ENCODE results near the gene RPL27A. TPM values are rescaled to one million over a fixed set of nuclear protein-coding genes. Genes with fewer than 3 reads are reported as not detected.

RPL27A gene
- total RNA-seq, 4 donors from 2014 or later = 462 to 843 (median 770) TPM

DNA sequence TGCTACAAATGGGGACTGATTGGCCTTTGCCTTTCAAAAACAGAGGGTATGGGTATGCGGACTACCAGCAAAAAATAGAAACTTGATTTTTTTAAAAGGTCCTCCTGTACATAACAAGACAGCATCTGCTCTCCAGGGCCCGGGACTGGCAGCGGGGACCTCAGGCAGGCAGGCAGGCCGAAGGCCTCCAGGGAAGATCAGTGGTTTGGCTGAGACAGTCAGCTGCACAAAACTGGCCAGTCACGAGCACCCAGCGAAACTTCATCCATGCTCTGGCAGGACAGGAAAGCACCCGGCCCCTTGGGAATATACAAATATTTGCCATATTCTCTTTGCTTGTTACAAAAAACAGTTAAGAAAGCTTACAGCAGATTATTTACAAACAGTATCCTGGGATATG, 11.0 kb downstream of the RPL27A start:
- in situ Hi-C loops (cut with MboI; ENCODE audit: low pct_ligation_motif_present in 1 of 4, low pct_unique_long_range_greater_than_20kb in 1 of 4, low sequenced_read_pairs in 3 of 4) (loop anchor here in 3 of 4 donors (25.0 kb wide), 1 partner anchor 269 kb away; the partner anchor contains the start of gene TMEM9B (in 3 of the 3)), intact Hi-C loops (cut with DNase I; ENCODE audit: low total_unique reads) (no loop called here)
- Histone ChIP-seq H3K9me3 (no peaks in the 10 kb centered on the region), H3K27ac (no peak overlapping the region), H3K4me3 (no peak overlapping the region), H3K27me3 (no peaks in the 10 kb centered on the region), H3K4me1 (peaks cover 0 to 11% (median 5%) of the 10 kb centered on the region in 4 donors), H3K36me3 (peaks cover 0 to 48% (median 22%) of the 10 kb centered on the region in 4 donors)
- WGBS, 2 donors (ENCODE audit: low coverage in 1 of 2) = 86 to 89% methylated on average over 4 to 7 of the region's 7 CpGs
- no peak for TF ChIP-seq EP300 (IDR thresholded peaks at IDR 0.05; ENCODE audit: low read depth)
- no peak for TF ChIP-seq POLR2A (IDR thresholded peaks at IDR 0.05)
- TF ChIP-seq POLR2AphosphoS5 (IDR thresholded peaks at IDR 0.05) = no peak
- TF ChIP-seq, protein P1, sequence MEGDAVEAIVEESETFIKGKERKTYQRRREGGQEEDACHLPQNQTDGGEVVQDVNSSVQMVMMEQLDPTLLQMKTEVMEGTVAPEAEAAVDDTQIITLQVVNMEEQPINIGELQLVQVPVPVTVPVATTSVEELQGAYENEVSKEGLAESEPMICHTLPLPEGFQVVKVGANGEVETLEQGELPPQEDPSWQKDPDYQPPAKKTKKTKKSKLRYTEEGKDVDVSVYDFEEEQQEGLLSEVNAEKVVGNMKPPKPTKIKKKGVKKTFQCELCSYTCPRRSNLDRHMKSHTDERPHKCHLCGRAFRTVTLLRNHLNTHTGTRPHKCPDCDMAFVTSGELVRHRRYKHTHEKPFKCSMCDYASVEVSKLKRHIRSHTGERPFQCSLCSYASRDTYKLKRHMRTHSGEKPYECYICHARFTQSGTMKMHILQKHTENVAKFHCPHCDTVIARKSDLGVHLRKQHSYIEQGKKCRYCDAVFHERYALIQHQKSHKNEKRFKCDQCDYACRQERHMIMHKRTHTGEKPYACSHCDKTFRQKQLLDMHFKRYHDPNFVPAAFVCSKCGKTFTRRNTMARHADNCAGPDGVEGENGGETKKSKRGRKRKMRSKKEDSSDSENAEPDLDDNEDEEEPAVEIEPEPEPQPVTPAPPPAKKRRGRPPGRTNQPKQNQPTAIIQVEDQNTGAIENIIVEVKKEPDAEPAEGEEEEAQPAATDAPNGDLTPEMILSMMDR (IDR thresholded peaks at IDR 0.05) = no peak
- no peak for DNase-seq

DNA sequence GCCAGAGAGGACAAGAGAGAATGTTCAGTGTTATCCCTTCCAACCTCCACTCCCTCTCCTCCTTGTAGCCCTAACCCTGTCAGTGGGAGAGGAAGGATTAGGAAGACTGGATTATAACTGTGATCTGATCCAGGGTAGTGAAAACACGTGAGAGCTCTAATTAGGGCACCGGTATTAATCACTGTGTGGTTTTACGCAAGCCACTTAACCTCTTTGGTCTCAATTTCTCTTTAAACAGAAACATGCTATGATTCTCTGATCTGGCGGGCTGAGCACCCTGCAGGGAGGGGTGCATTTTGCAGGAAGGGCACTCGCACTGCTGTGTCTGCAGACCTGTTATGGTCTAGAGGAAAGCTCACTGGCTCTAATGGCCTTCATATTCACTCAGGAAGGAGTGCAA, 11.5 kb downstream of the RPL27A start:
- no peak for TF ChIP-seq EP300 (IDR thresholded peaks at IDR 0.05; ENCODE audit: low read depth)
- no peak for TF ChIP-seq POLR2A (IDR thresholded peaks at IDR 0.05)
- TF ChIP-seq POLR2AphosphoS5 (IDR thresholded peaks at IDR 0.05) = no peak
- TF ChIP-seq, protein P1 (IDR thresholded peaks at IDR 0.05) = no peak
- no peak overlapping the region for H3K4me3 ChIP-seq
- in situ Hi-C loops (cut with MboI; ENCODE audit: low pct_ligation_motif_present in 1 of 4, low pct_unique_long_range_greater_than_20kb in 1 of 4, low sequenced_read_pairs in 3 of 4) (loop anchor here in 3 of 4 donors (25.0 kb wide), 1 partner anchor 268 kb away; the partner anchor contains the start of gene TMEM9B (in 3 of the 3)), intact Hi-C loops (cut with DNase I; ENCODE audit: low total_unique reads) (no loop called here)
- peaks cover 0 to 10% (median 5%) of the 10 kb centered on the region in 4 donors for H3K4me1 ChIP-seq
- DNase-seq = no peak
- WGBS, 2 donors (ENCODE audit: low coverage in 1 of 2) = 67 to 73% methylated on average over 3 to 5 of the region's 5 CpGs
- no peak overlapping the region for H3K27ac ChIP-seq
- H3K27me3 ChIP-seq = no peaks in the 10 kb centered on the region
- peaks cover 0 to 48% (median 22%) of the 10 kb centered on the region in 4 donors for H3K36me3 ChIP-seq
- no peaks in the 10 kb centered on the region for H3K9me3 ChIP-seq

DNA sequence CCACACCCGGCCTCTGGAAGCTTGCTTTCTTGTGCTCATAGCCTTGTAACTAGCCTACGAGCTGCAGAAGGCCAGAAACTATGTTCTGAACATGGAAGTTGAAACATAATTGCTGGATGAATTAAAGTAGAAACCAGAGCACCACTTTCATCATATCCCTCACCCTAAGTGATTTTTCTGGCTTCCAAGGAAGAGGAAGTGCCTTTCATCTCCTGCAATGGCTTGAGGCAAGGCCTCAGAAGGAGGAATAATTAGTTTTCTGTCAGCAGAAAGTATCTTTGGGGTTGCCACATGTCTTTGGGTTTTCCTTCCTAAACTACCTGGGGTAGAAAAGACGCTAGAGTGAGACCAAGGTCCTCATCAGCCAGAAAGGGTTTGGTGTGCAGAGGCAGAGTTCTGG, 14.5 kb downstream of the RPL27A start:
- Histone ChIP-seq H3K4me3 (no peak overlapping the region), H3K4me1 (peaks cover 0 to 11% (median 7%) of the 10 kb centered on the region in 4 donors), H3K36me3 (peaks cover 0 to 46% (median 22%) of the 10 kb centered on the region in 4 donors), H3K27me3 (no peaks in the 10 kb centered on the region), H3K9me3 (no peaks in the 10 kb centered on the region), H3K27ac (no peak overlapping the region)
- in situ Hi-C loops (cut with MboI; ENCODE audit: low pct_ligation_motif_present in 1 of 4, low pct_unique_long_range_greater_than_20kb in 1 of 4, low sequenced_read_pairs in 3 of 4) (loop anchor here in 3 of 4 donors (25.0 kb wide), 1 partner anchor 265 kb away; the partner anchor contains the start of gene TMEM9B (in 3 of the 3)), intact Hi-C loops (cut with DNase I; ENCODE audit: low total_unique reads) (no loop called here)
- no peak for DNase-seq
- 93% methylated on average over 3 of the region's 3 CpGs; no CpG with 5 or more reads in 1 of the 2 donors for WGBS, 2 donors (ENCODE audit: low coverage in 1 of 2)
- TF ChIP-seq, protein P1 (IDR thresholded peaks at IDR 0.05) = no peak
- no peak for TF ChIP-seq EP300 (IDR thresholded peaks at IDR 0.05; ENCODE audit: low read depth)
- no peak for TF ChIP-seq POLR2A (IDR thresholded peaks at IDR 0.05)
- TF ChIP-seq POLR2AphosphoS5 (IDR thresholded peaks at IDR 0.05) = no peak

DNA sequence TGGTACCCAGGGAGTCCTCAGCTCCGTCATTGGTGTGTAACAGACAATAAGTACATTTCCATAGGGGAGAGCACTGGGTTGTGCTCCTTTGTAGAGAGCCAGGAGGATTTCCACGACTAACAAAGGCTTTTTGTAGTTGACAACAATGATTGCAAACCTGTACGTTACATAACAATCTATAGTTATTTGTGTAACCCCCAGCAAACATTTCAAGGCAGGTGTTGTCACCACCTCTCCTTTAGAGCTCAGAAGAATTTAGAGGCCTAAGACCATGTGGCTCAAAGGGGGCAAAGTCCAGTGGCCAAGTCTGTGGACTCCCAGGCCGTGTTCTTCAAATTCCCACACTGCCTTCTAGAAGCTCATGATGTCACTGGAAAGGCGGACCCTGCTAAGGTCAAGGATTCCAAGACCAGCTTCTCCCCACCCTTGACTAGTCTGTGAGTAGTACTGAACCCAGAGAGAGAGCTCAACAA, 15.8 kb downstream of the RPL27A start:
- peaks cover 0 to 33% (median 16%) of the 10 kb centered on the region in 4 donors for H3K36me3 ChIP-seq

More for the DNA sequence above, 15.8 kb downstream of the RPL27A start:
- H3K4me3 ChIP-seq = no peak overlapping the region
- peak overlapping the region in 3 of 4 donors; percentile 43 to 67 (median 46) for H3K27ac ChIP-seq
- no peak for TF ChIP-seq EP300 (IDR thresholded peaks at IDR 0.05; ENCODE audit: low read depth)
- TF ChIP-seq, protein P1 (IDR thresholded peaks at IDR 0.05) = no peak
- TF ChIP-seq POLR2A (IDR thresholded peaks at IDR 0.05) = no peak
- no peak for TF ChIP-seq POLR2AphosphoS5 (IDR thresholded peaks at IDR 0.05)
- intact Hi-C loops (cut with DNase I; ENCODE audit: low total_unique reads) (no loop called here), in situ Hi-C loops (cut with MboI; ENCODE audit: low pct_ligation_motif_present in 1 of 4, low pct_unique_long_range_greater_than_20kb in 1 of 4, low sequenced_read_pairs in 3 of 4) (loop anchor here in 3 of 4 donors (25.0 kb wide), 1 partner anchor 264 kb away; the partner anchor contains the start of gene TMEM9B (in 3 of the 3))
- H3K9me3 ChIP-seq = no peaks in the 10 kb centered on the region
- no peak for DNase-seq
- 40 to 74% methylated on average over 1 to 5 of the region's 5 CpGs for WGBS, 2 donors (ENCODE audit: low coverage in 1 of 2)
- H3K27me3 ChIP-seq = no peaks in the 10 kb centered on the region
- peaks cover 0 to 11% (median 7%) of the 10 kb centered on the region in 4 donors for H3K4me1 ChIP-seq

Measured in transverse colon (tissue), 4 donors.